Panc1 (cell line): ENCODE measurements around the gene NCKAP5. TPM values are rescaled to one million over a fixed set of nuclear protein-coding genes. Genes with fewer than 3 reads are reported as not detected.

ENCODE experiments used
- ATAC-seq: fragments of 200-7000 bp; cut with Tn5 transposase; 2 replicates; pipeline ENCODE4 v1.9.1; 2020; ENCODE audit warnings: mild to moderate bottlenecking, moderate library complexity
- BruUV-seq: library from RNA; stranded (reverse); fragments of 400-500 nt; replicated peaks from 2 replicates; lab custom pipeline; 2021; lab: Mats Ljungman, UMichigan
- CTCF ChIA-PET: fragments of 300-600 bp; sonication (Branson Sonifier 250); formaldehyde crosslinking; loops from one replicate; lab custom pipeline; 2022; ENCODE audit warnings: antibody characterized with exemption; lab: Charles Lee
- POLR2A ChIA-PET: fragments of 300-600 bp; sonication (Branson Sonifier 250); formaldehyde crosslinking; loops from one replicate; lab custom pipeline; 2022; ENCODE audit warnings: antibody characterized with exemption; lab: Charles Lee
- DNase-seq: peaks from one replicate; pipeline ENCODE4 v3.0.0-alpha.2; 2010; ENCODE audit warnings: low read depth, low spot score
- H3K27ac ChIP-seq: 2 replicates; pipeline ENCODE4 v1.5.1; 2011; ENCODE audit warnings: mild to moderate bottlenecking, low read length, inconsistent platforms
- H3K27me3 ChIP-seq: fragments of 200-500 bp; sonication (Bioruptor generic); 2 replicates; pipeline ENCODE4 v1.6.0; 2014; ENCODE audit warnings: low read length, inconsistent platforms; ENCODE audit not compliant: control insufficient read depth, insufficient read depth
- H3K36me3 ChIP-seq: fragments of 200-500 bp; sonication (Bioruptor generic); 2 replicates; pipeline ENCODE4 v1.5.1; 2014; ENCODE audit warnings: inconsistent platforms, mild to moderate bottlenecking, low read length, moderate library complexity; ENCODE audit not compliant: control insufficient read depth, insufficient read depth
- H3K4me1 ChIP-seq: 2 replicates; pipeline ENCODE4 v1.5.1; 2011; ENCODE audit warnings: inconsistent platforms, mild to moderate bottlenecking, low read length, moderate library complexity; ENCODE audit not compliant: control insufficient read depth, insufficient read depth
- H3K4me3 ChIP-seq, 2 experiments: 2 replicates each; pipeline ENCODE4 v1.5.1; 2011 to 2012; ENCODE audit warnings: low read depth in 2 of 2, low read length in 2 of 2, mild to moderate bottlenecking in 2 of 2, inconsistent platforms in 1 of 2, moderate library complexity in 1 of 2
- H3K9me3 ChIP-seq: fragments of 200-500 bp; sonication (Bioruptor generic); 2 replicates; pipeline ENCODE4 v1.5.1; 2014; ENCODE audit warnings: low read depth, mild to moderate bottlenecking, inconsistent platforms, low read length, moderate library complexity; ENCODE audit not compliant: control insufficient read depth, insufficient read depth
- CTCF ChIP-seq: fragments of 450-650 bp; IDR thresholded peaks from 2 replicates; pipeline ENCODE4 v1.5.1; 2017; ENCODE audit warnings: mild to moderate bottlenecking
- POLR2AphosphoS5 ChIP-seq: IDR thresholded peaks from 2 replicates; pipeline ENCODE4 v1.6.1; 2012; ENCODE audit warnings: mild to moderate bottlenecking, low read depth, low read length, moderate library complexity
- REST ChIP-seq, 2 experiments: IDR thresholded peaks; 2 replicates each; pipeline ENCODE4 v1.6.1; 2011 to 2012; ENCODE audit warnings: low read depth in 2 of 2, control low read depth in 1 of 2, low read length in 1 of 2, mild to moderate bottlenecking in 1 of 2, moderate library complexity in 1 of 2; ENCODE audit not compliant: insufficient read depth in 1 of 2
- SIN3A ChIP-seq: IDR thresholded peaks from 2 replicates; pipeline ENCODE4 v1.6.1; 2012; ENCODE audit warnings: low read depth, mild to moderate bottlenecking, low read length, moderate library complexity, borderline replicate concordance; ENCODE audit not compliant: insufficient read depth
- TCF7L2 ChIP-seq: IDR thresholded peaks from 2 replicates; pipeline ENCODE4 v1.6.1; 2011; ENCODE audit warnings: mild to moderate bottlenecking, low read depth, low read length, inconsistent platforms
- in situ Hi-C: cut with HindIII; loops from 2 replicates; pipeline ENCODE4 v1.10.0; 2016; ENCODE audit warnings: low sequenced_read_pairs, low pct_unique_long_range_greater_than_20kb
- intact Hi-C: fragments of 100-400 bp; cut with micrococcal nuclease; formaldehyde crosslinking; loops from one replicate; pipeline ENCODE4 v1.10.0; 2022; ENCODE audit not compliant: unreplicated experiment
- total RNA-seq: library from RNA; stranded (reverse); gene quantifications from one replicate; pipeline ENCODE4 v1.2.1, GENCODE V29; 2021; ENCODE audit not compliant: unreplicated experiment

Gene NCKAP5
- total RNA-seq, 1 experiment from 2014 or later = 0.10 TPM

- Histone ChIP-seq H3K4me1 (no peaks in the 10 kb centered on the region), H3K27me3 (no peaks in the 10 kb centered on the region), H3K36me3 (no peaks in the 10 kb centered on the region), H3K9me3 (no peaks in the 10 kb centered on the region), H3K27ac (no peak overlapping the region), H3K4me3 (no peak overlapping the region)
- ChIA-PET POLR2A (no interaction called here), CTCF (no interaction called here)
- DNase-seq (no peak), ATAC-seq (no peak)
- no peak for TF ChIP-seq TCF7L2
- in situ Hi-C loops = no loop called here
- intact Hi-C loops = no loop called here
- no TSS peak for BruUV-seq
These were observed 160.9 kb downstream of the NCKAP5 start for GRCh38 chr2:133407341-133407740.

GRCh38 chr2:133405252-133405651 is 163.0 kb downstream of the NCKAP5 start:
- DNase-seq (no peak), ATAC-seq (no peak)
- Histone ChIP-seq H3K36me3 (no peaks in the 10 kb centered on the region), H3K9me3 (no peaks in the 10 kb centered on the region), H3K4me3 (no peak overlapping the region), H3K4me1 (no peaks in the 10 kb centered on the region), H3K27me3 (no peaks in the 10 kb centered on the region), H3K27ac (no peak overlapping the region)
- ChIA-PET CTCF (no interaction called here), POLR2A (no interaction called here)
- intact Hi-C loops (no loop called here), in situ Hi-C loops (no loop called here)
- no TSS peak for BruUV-seq
- TF ChIP-seq CTCF = no peak
- TF ChIP-seq SIN3A = no peak
- no peak for TF ChIP-seq TCF7L2
- no peak for TF ChIP-seq POLR2AphosphoS5
- TF ChIP-seq REST (IDR thresholded peaks at IDR 0.05; ENCODE audit: insufficient read depth in 1 of 2, low read depth in 2 of 2, low read length in 1 of 2) = no peak

- CTCF ChIA-PET = no interaction called here
- DNase-seq (no peak), ATAC-seq (no peak)
- Histone ChIP-seq H3K36me3 (no peaks in the 10 kb centered on the region), H3K4me1 (no peaks in the 10 kb centered on the region), H3K4me3 (no peak overlapping the region), H3K27me3 (no peaks in the 10 kb centered on the region), H3K9me3 (no peaks in the 10 kb centered on the region), H3K27ac (no peak overlapping the region)
- POLR2A ChIA-PET = no interaction called here
- in situ Hi-C loops (no loop called here), intact Hi-C loops (no loop called here)
- TF ChIP-seq SIN3A = no peak
- TF ChIP-seq REST (IDR thresholded peaks at IDR 0.05; ENCODE audit: insufficient read depth in 1 of 2, low read depth in 2 of 2, low read length in 1 of 2) = no peak
- TF ChIP-seq CTCF = no peak
- no peak for TF ChIP-seq POLR2AphosphoS5
- TF ChIP-seq TCF7L2 = no peak
- no TSS peak for BruUV-seq
These were observed 167.9 kb downstream of the NCKAP5 start for GRCh38 chr2:133400411-133400810.
